ENCODE results near the gene CDKAL1.
"Not testable (repeated sequence)": the region's sequence is repeated elsewhere in the genome, so short reads cannot be mapped to it uniquely, and the experiment has no call there.

The CDKAL1 gene

GRCh38 chr6:20639161-20639560 is 104.9 kb downstream of the CDKAL1 start:
- DNase-seq (ENCODE audit: low read depth): no peak

DNA sequence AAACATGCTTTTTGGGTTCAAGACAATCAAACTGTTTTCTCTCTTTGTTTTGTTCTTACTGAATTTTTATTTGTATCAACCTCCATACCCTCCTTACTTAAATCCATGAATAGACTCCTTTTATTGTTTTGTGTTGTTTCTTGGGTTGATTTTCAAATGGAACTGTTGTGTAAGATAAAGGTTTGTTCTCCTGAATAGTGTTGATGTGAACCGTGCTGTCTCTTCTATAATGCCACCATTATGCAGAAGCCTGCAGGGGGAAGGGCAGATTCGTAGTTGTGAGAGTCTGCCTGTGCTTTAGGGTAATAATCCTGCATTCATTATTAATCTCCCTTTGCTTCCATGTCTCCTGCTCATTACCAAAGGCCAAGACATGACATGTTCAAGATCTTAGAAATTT is 105.9 kb downstream of the CDKAL1 start:
- DNase-seq (ENCODE audit: low read depth): no peak

DNA sequence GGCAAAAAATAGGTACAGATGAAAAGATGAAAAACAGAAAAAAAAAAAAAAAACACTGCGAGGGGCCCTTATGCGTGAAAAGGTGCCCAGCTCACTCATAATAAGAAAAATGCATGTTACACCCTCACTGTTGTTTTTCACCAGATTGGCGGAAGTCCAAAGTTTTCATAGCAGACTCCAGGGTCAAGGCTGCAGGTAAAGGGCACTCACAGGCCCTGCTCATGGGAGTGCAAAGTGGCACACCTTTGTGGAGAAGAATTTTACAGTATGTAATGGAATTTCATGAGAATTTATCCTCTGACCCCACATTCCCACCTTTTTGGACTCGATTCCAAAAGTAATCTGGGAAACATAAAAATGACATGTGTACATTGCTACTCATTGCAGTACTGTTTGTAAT is 108.2 kb downstream of the CDKAL1 start:
- DNase-seq (ENCODE audit: low read depth): no peak

- no peak for DNase-seq (ENCODE audit: low read depth)
These were observed 110.6 kb downstream of the CDKAL1 start for GRCh38 chr6:20644667-20645370.

GRCh38 chr6:20645572-20645971 is 111.3 kb downstream of the CDKAL1 start:
- not testable (repeated sequence) for DNase-seq (ENCODE audit: low read depth)

DNA sequence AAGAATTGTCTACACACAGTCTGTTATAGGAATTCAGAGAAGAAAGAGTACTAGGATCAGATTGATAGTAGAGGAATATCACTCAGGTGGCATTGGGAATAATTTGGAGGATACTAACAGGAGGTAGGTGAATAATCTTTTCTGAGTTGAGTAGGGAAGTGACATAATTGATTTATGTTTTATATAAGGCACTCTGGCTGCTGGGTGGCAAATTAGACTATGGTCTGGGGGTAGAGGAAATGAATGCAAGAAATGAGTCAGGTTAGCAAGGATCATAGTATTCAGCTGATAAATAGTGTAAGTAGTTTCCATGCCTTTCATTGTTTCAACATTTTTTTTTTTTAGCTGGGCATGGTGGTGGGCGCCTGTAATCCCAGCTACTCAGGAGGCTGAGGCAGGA is 113.3 kb downstream of the CDKAL1 start:
- DNase-seq (ENCODE audit: low read depth): no peak

DNA sequence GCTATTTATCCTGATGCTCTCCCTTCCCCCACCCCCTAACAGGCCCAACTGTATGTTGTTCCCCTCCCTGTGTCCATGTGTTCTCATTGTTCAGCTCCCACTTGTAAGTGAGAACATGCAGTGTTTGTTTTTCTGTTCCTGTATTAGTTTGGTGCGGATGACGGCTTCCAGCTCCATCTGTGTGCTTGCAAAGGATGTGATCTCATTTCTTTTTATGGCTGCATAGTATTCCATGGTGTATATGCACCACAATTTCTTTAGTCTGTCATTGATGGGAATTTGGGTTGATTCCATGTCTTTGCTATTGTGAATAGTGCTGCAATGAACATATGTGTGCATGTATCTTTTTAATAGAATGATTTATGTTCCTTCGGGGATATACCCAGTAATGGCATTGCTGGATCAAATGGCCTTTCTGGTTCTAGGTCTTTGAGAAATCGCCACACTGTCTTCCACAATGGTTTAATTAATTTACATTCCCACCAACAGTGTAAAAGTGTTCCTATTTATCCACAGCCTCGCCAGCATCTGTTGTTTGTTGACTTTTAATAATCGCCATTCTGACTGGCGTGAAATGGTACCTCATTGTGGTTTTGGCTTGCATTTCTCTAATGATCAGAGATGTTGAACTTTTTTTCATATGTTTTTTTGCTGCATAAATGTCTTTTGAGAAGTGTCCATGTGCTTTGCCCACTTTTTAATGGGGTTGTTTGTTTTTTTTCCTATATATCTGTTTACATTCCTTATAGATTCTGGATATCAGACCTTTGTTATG is 115.6 kb downstream of the CDKAL1 start:
- not testable (repeated sequence) for DNase-seq (ENCODE audit: low read depth)

- DNase-seq (ENCODE audit: low read depth): no peak
These were observed 118.2 kb downstream of the CDKAL1 start for GRCh38 chr6:20652299-20653084.

DNA sequence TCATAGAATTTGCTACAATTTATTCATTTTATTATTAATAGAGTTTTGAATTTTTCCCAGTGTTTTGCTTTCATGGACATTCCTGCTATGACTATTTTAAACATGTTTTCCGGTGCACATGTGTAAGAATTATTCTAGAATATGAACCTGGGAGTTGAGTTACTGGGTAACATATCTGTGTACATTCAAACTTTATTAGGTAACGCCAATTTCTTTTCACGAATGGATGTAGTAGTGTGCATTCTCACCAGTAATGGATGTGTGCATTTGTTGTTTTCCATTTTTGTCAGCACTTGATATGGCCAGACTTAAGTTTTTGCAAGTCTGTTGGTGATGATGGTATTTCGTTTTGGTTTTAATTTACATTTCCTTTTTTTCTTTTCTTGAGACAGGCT is 118.8 kb downstream of the CDKAL1 start:
- DNase-seq (ENCODE audit: low read depth): no peak

DNA sequence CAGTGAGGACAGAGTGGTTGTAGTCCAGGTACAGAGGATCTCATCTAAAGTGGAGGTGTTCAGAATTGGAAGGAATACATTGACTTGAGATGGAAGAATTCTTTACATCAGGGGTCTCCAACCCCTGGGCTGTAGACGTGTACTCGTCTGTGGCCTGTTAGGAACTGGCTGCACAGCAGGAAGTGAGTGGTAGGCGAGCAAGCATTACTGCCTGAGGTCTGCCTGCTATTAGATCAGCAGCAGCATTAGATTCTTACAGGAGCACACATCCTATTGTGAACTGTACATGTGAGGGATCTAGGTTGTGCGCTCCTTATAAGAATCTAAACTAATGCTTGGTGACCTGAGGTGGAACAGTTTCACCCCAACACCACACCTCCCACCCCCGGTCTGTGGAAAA is 121.1 kb downstream of the CDKAL1 start:
- no peak for DNase-seq (ENCODE audit: low read depth)

GRCh38 chr6:20657274-20657800 is 123.1 kb downstream of the CDKAL1 start:
- no peak for DNase-seq (ENCODE audit: low read depth)

DNA sequence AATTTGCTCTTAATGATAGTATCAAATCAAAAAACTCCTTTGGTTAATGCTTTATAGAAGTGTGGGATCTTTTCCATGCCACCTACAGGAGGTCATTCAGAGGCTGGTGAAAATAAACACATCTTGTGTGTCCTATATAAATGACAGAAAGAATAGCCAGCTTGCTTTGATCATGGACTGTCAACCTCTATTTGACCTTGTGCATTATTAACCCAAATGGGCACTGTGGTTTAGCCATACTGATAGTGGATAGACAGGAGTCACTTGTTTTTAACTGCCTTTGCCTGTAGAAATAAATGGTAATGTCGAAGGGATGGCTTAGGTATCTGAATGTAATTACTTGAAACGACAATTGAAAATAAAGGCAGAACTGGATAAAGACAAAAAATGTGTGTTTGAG is 123.8 kb downstream of the CDKAL1 start:
- no peak for DNase-seq (ENCODE audit: low read depth)

DNA sequence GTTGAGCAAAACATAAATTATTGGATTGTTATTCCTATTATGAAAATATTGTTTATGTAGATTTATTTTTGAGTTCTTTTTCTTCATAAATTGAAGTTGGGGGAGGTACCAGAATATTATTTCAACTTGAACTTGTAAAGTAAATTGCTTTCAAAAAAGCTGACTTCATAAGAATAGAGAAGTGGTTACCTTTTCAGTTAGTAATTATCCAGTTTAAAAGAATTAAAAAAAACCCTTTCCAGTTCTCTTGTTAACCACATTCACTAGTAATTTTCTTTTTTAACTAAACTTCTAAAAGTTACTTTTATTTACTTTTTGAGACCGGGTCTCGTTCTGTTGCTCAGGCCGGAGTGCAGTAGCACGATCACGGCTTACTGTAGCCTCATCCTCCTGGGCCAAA is 124.3 kb downstream of the CDKAL1 start:
- no peak for DNase-seq (ENCODE audit: low read depth)

- DNase-seq (ENCODE audit: low read depth): no peak
These were observed 126.3 kb downstream of the CDKAL1 start for GRCh38 chr6:20660534-20660933.

DNA sequence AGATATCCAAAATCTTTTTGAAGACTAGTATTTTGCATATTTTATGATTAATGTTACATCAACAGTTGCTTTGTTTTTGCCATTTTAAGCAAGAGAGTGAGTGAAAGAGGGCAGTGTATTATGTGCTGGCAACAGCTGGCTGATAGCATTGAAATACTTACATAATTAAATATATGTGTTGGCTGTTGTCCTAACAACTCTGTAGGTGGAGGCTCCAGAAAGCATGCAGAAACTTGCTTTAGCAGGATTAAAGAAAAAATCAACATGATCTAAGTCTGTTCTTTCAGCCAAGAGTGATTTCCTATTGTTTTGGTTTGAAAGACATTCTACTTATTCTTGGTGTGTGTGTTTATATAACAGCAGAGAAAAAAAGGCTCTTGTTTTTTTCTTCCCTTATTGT is 127.5 kb downstream of the CDKAL1 start:
- no peak for DNase-seq (ENCODE audit: low read depth)

DNA sequence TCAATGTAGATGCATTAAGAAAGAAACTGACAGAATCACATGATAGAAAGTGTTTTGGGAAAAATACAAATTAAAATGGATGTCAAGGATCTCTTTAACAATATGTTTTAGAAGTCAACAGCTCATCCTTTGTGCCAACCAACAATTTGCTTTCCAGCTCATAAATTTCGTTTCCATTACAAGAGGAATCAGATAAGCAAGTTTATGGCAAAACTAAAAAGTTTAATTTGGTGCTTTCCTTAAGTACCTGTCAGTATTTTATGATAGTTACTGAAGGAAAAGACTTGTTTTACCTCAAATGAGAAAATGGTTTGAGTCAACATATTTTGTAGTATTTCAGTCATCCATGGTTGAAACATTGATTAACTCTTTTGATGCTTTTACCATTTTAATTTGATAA is 130.0 kb downstream of the CDKAL1 start:
- DNase-seq (ENCODE audit: low read depth): no peak

GRCh38 chr6:20665290-20665689 is 131.0 kb downstream of the CDKAL1 start:
- DNase-seq (ENCODE audit: low read depth): no peak

GRCh38 chr6:20669571-20670314 is 135.5 kb downstream of the CDKAL1 start:
- DNase-seq (ENCODE audit: low read depth): no peak

- DNase-seq (ENCODE audit: low read depth): no peak
These were observed 136.5 kb downstream of the CDKAL1 start for GRCh38 chr6:20670750-20671149.

DNA sequence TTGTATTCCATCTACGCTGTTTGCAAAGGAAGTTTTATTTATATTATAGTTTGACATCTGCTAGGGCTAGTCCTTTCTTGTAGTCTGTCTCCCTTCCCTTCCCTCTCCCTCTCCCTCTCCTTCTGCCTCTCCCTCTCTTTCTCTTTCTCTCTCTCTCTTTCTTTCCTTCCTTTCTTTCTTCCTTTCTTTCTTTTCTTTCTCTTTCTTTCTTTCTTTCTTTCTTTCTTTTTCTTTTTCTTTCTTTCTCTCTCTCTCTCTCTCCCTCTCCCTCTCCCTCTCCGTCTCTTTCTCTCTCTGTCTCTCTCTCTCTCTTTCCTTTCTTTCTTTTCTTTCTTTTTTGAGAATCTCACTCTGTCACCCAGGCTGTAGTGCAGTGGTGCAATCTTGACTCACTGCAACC is 137.8 kb downstream of the CDKAL1 start:
- DNase-seq (ENCODE audit: low read depth): no peak

- no peak for DNase-seq (ENCODE audit: low read depth)
These were observed 139.2 kb downstream of the CDKAL1 start for GRCh38 chr6:20673458-20673857.

DNA sequence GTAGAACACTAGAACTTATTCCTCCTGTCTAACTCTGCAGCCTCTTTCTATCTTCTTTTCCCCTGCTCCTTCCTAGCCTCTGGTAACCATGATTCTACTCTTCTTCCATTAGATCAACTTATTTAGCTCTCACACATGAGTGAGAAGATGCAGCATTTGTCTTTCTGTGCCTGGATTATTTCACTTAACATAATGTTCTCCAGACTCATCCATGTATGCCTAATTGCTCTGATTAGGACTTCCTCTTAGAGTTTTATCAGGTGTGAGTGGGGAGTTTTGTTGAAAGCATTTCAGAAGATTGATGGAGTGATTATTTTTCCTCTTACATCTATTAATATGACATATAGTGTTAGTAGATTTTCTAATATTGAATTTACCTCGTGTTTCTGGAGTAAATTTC is 140.4 kb downstream of the CDKAL1 start:
- DNase-seq (ENCODE audit: low read depth): no peak
